Erythroblast (primary cell): ENCODE data around the gene ALPI.
"Not testable (repeated sequence)": the region's sequence is repeated elsewhere in the genome, so short reads cannot be mapped to it uniquely, and the experiment has no call there.

Source experiments
- GATA1 ChIP-seq: IDR thresholded peaks from 2 replicates; pipeline ENCODE4 v1.6.1; 2011; ENCODE audit warnings: low read depth, mild to moderate bottlenecking, control low read depth, low read length, moderate library complexity
- POLR2A ChIP-seq: IDR thresholded peaks from 2 replicates; pipeline ENCODE4 v1.6.1; 2011; ENCODE audit warnings: mild to moderate bottlenecking, low read length

GRCh38 chr2:232422996-232423395, 33.0 kb upstream of the ALPI start:
- not testable (repeated sequence) for TF ChIP-seq POLR2A, GATA1
